HG02943 (cell line): ENCODE data around the gene ZSCAN22.
"Not testable (repeated sequence)": the region's sequence is repeated elsewhere in the genome, so short reads cannot be mapped to it uniquely, and the experiment has no call there.

Source experiments
- ATAC-seq: cut with Tn5 transposase; IDR thresholded peaks from one replicate; pipeline ENCODE4 v1.9.1; 2021; ENCODE audit warnings: mild to moderate bottlenecking, low read depth, moderate library complexity; ENCODE audit not compliant: unreplicated experiment

Gene ZSCAN22

GRCh38 chr19:58317476-58318072 is 9.2 kb upstream of the ZSCAN22 start:
- ATAC-seq, result no peak

GRCh38 chr19:58318297-58318696 is 8.5 kb upstream of the ZSCAN22 start:
- ATAC-seq, result no peak

- no peak for ATAC-seq
Measured at GRCh38 chr19:58319241-58319640, 7.6 kb upstream of the ZSCAN22 start.

GRCh38 chr19:58325311-58326022 is 1.3 kb upstream of the ZSCAN22 start:
- no peak for ATAC-seq

GRCh38 chr19:58326501-58326913 is 287 bp upstream of the ZSCAN22 start:
- no peak for ATAC-seq

GRCh38 chr19:58328999-58329398 is 2.2 kb downstream of the ZSCAN22 start:
- ATAC-seq, result no peak

GRCh38 chr19:58330458-58330857 is 3.7 kb downstream of the ZSCAN22 start:
- ATAC-seq, result no peak

GRCh38 chr19:58332697-58333096 is 5.9 kb downstream of the ZSCAN22 start:
- ATAC-seq, result no peak

GRCh38 chr19:58334691-58335249 is 8.0 kb downstream of the ZSCAN22 start:
- no peak for ATAC-seq

GRCh38 chr19:58335630-58336029 is 8.8 kb downstream of the ZSCAN22 start:
- no peak for ATAC-seq

GRCh38 chr19:58336216-58336615 is 9.4 kb downstream of the ZSCAN22 start:
- ATAC-seq, result no peak

- no peak for ATAC-seq
Measured at GRCh38 chr19:58336820-58337219, 10.0 kb downstream of the ZSCAN22 start.

- no peak for ATAC-seq
Measured at GRCh38 chr19:58338336-58338735, 11.5 kb downstream of the ZSCAN22 start.

- ATAC-seq, result no peak
Measured at GRCh38 chr19:58338825-58339558, 12.2 kb downstream of the ZSCAN22 start.

GRCh38 chr19:58345558-58345957 is 18.8 kb downstream of the ZSCAN22 start:
- no peak for ATAC-seq

GRCh38 chr19:58346961-58347929 is 20.5 kb downstream of the ZSCAN22 start:
- peak; percentile 69 for ATAC-seq

GRCh38 chr19:58348080-58348479 is 21.3 kb downstream of the ZSCAN22 start:
- not testable (repeated sequence) for ATAC-seq

- no peak for ATAC-seq
Measured at GRCh38 chr19:58349590-58349989, 22.8 kb downstream of the ZSCAN22 start.

- ATAC-seq, result no peak
Measured at GRCh38 chr19:58350001-58350861, 23.4 kb downstream of the ZSCAN22 start.
